ENCODE data around the gene GNB1.

Gene GNB1

DNA sequence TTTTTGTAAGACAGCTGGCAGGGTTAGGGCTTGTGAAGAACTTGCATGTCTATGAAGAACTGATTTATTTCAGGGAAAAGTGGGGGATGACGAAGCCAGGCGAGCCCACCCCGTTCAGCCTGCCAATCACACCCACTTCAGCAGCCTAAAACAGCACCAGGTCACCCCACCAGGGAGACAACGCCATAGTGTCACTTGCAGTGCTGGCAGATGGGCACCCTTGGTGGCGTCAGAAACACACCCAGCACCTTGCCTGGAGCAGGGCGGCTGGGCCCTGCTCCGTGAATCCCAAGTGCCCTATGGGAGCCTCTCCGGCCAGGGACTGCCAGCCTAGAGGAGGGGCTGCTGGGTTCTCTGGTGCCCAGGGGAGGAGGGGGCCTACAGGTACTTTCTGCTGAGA lies 107.6 kb downstream of the GNB1 start:
- Histone ChIP-seq H3K36me3 (replicated peaks in 1 of 2; ENCODE audit: control insufficient read depth in 2 of 2, insufficient read depth in 2 of 2, low read length in 2 of 2) (peaks cover 30 to 44% of the 10 kb centered on the region in 2 donors), H3K4ac (ENCODE audit: low read length) (no peak overlapping the region), H2AK5ac (ENCODE audit: low read depth, low read length) (no peak overlapping the region), H3K27me3 (ENCODE audit: control insufficient read depth in 3 of 3, insufficient read depth in 3 of 3, low read depth in 1 of 3, low read length in 3 of 3) (peaks cover 0 to 10% (median 0%) of the 10 kb centered on the region in 3 experiments), H3K4me3 (ENCODE audit: low read length in 2 of 2) (no peak overlapping the region), H2AFZ (ENCODE audit: low read length) (no peak overlapping the region), H2BK5ac (ENCODE audit: low read length) (no peak overlapping the region), H3K9ac (ENCODE audit: low read depth, low read length, poor library complexity) (no peak overlapping the region), H3K27ac (replicated peaks; ENCODE audit: low read length) (no peak overlapping the region), H3K14ac (ENCODE audit: low read length) (no peak overlapping the region), H2BK12ac (ENCODE audit: low read length) (no peak overlapping the region), H2BK15ac (ENCODE audit: low read length) (no peak overlapping the region), H3K18ac (ENCODE audit: low read length) (peak overlapping the region; percentile 67), H3K4me1 (ENCODE audit: control insufficient read depth in 2 of 2, insufficient read depth in 1 of 2, low read depth in 1 of 2, low read length in 2 of 2) (peaks cover 10 to 15% of the 10 kb centered on the region in 2 donors), H4K91ac (ENCODE audit: low read depth, low read length, poor library complexity) (no peak overlapping the region), H3K23ac (ENCODE audit: low read depth, low read length, poor library complexity) (no peak overlapping the region), H3K79me1 (ENCODE audit: low read depth, low read length) (no peaks in the 10 kb centered on the region), H3K4me2 (ENCODE audit: insufficient read depth, low read length, poor library complexity, severe bottlenecking) (no peak overlapping the region), H3K9me3 (replicated peaks in 1 of 2; ENCODE audit: control insufficient read depth in 2 of 2, insufficient read depth in 1 of 2, low read depth in 1 of 2, low read length in 2 of 2) (no peaks in the 10 kb centered on the region), H2BK120ac (ENCODE audit: low read depth, low read length) (no peak overlapping the region), H4K8ac (ENCODE audit: low read depth, low read length) (no peak overlapping the region)
- no CpG with 5 or more reads among the region's 8 CpGs for WGBS, 2 donors (ENCODE audit: extremely low coverage in 2 of 2, insufficient read length in 2 of 2, insufficient replicate concordance in 1 of 2)
- no peak for DNase-seq (ENCODE audit: low spot score)

DNA sequence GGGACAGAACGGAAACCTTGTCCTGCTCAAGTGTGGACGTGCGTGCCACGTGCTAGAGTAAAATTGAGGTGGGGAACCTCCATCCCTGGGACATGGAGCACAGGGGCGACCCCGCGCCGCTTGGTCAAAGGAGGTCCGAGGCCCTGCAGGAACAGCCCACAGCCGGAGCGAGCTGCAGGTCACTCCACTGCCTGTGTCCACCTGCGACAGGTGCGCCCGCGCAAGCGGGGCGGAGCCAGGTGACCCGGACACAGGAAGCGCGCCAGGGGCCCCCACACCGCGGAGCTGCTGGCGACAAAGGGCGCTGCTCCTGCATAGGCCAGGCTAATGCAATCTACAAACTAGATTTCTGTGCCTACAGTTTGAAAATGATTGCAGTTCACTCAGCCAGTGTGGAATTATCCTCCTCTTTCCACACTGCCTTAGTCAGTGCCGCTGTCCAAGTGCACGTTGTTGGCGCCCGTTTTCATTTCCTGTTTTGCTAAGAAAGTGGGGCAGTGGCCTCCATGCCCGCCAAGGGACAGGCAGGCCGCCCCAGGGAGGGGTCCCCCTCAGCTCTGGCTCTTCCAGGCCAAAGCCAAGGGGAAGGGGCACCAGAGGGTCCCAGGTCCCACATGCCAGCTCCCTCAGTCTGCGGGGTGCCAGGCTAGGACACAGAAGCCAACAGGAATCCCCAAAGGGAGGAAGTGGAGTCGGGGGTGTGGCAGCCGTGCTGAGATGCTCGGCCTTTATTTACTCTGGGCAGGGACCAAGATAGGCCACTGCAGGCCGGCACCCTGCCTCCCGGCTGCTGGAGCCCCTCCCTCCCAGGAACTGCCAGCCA lies 108.3 kb downstream of the GNB1 start:
- H3K18ac ChIP-seq (ENCODE audit: low read length): no peak overlapping the region
- H2BK120ac ChIP-seq (ENCODE audit: low read depth, low read length): no peak overlapping the region
- no peak overlapping the region for H4K8ac ChIP-seq (ENCODE audit: low read depth, low read length)
- no peaks in the 10 kb centered on the region for H3K79me1 ChIP-seq (ENCODE audit: low read depth, low read length)
- WGBS, 2 donors (ENCODE audit: extremely low coverage in 2 of 2, insufficient read length in 2 of 2, insufficient replicate concordance in 1 of 2): no CpG with 5 or more reads among the region's 36 CpGs
- peak overlapping the region; percentile 3 for H3K14ac ChIP-seq (ENCODE audit: low read length)
- peak overlapping the region; percentile 4 for H2AK5ac ChIP-seq (ENCODE audit: low read depth, low read length)
- no peaks in the 10 kb centered on the region for H3K9me3 ChIP-seq (replicated peaks in 1 of 2; ENCODE audit: control insufficient read depth in 2 of 2, insufficient read depth in 1 of 2, low read depth in 1 of 2, low read length in 2 of 2)
- peak overlapping the region; percentile 83 for H3K23ac ChIP-seq (ENCODE audit: low read depth, low read length, poor library complexity)
- H3K36me3 ChIP-seq (replicated peaks in 1 of 2; ENCODE audit: control insufficient read depth in 2 of 2, insufficient read depth in 2 of 2, low read length in 2 of 2): peaks cover 24 to 37% of the 10 kb centered on the region in 2 donors
- H3K4me1 ChIP-seq (ENCODE audit: control insufficient read depth in 2 of 2, insufficient read depth in 1 of 2, low read depth in 1 of 2, low read length in 2 of 2): peaks cover 11 to 15% of the 10 kb centered on the region in 2 donors
- no peak overlapping the region for H2BK5ac ChIP-seq (ENCODE audit: low read length)
- peak overlapping the region in 1 of 2 donors; percentile 40 for H3K4me3 ChIP-seq (ENCODE audit: low read length in 2 of 2)
- H2BK15ac ChIP-seq (ENCODE audit: low read length): no peak overlapping the region
- no peak overlapping the region for H4K91ac ChIP-seq (ENCODE audit: low read depth, low read length, poor library complexity)
- no peak overlapping the region for H2AFZ ChIP-seq (ENCODE audit: low read length)
- peak overlapping the region; percentile 5 for H3K9ac ChIP-seq (ENCODE audit: low read depth, low read length, poor library complexity)
- H2BK12ac ChIP-seq (ENCODE audit: low read length): no peak overlapping the region
- no peak overlapping the region for H3K27ac ChIP-seq (replicated peaks; ENCODE audit: low read length)
- peaks cover 0 to 10% (median 0%) of the 10 kb centered on the region in 3 experiments for H3K27me3 ChIP-seq (ENCODE audit: control insufficient read depth in 3 of 3, insufficient read depth in 3 of 3, low read depth in 1 of 3, low read length in 3 of 3)
- H3K4me2 ChIP-seq (ENCODE audit: insufficient read depth, low read length, poor library complexity, severe bottlenecking): peak overlapping the region; percentile 50
- no peak overlapping the region for H3K4ac ChIP-seq (ENCODE audit: low read length)
- no peak for DNase-seq (ENCODE audit: low spot score)

DNA sequence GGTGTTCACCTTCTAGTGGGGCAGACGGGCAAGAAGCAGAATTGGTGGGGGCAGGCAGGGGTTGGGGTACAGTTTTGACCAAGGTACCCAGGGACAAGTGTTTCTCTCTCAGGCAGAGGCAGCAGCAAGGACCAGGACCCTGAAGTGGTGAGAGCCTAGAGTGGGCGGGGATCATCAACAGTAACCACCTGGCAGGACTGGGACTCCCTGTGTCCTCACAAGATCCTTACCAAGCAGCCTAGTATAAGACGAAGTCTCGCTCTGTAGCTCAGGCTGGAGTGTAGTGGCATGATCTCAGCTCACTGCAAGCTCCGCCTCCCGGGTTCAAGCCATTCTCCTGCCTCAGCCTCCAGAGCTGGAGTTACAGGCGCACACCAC lies 109.4 kb downstream of the GNB1 start:
- peaks cover 18 to 19% of the 10 kb centered on the region in 2 donors for H3K4me1 ChIP-seq (ENCODE audit: control insufficient read depth in 2 of 2, insufficient read depth in 1 of 2, low read depth in 1 of 2, low read length in 2 of 2)
- no peak overlapping the region for H2BK15ac ChIP-seq (ENCODE audit: low read length)
- no peaks in the 10 kb centered on the region for H3K9me3 ChIP-seq (replicated peaks in 1 of 2; ENCODE audit: control insufficient read depth in 2 of 2, insufficient read depth in 1 of 2, low read depth in 1 of 2, low read length in 2 of 2)
- no peak overlapping the region for H3K14ac ChIP-seq (ENCODE audit: low read length)
- peaks cover 0 to 10% (median 0%) of the 10 kb centered on the region in 3 experiments for H3K27me3 ChIP-seq (ENCODE audit: control insufficient read depth in 3 of 3, insufficient read depth in 3 of 3, low read depth in 1 of 3, low read length in 3 of 3)
- H2BK12ac ChIP-seq (ENCODE audit: low read length): no peak overlapping the region
- no peak for DNase-seq (ENCODE audit: low spot score)
- peaks cover 15 to 26% of the 10 kb centered on the region in 2 donors for H3K36me3 ChIP-seq (replicated peaks in 1 of 2; ENCODE audit: control insufficient read depth in 2 of 2, insufficient read depth in 2 of 2, low read length in 2 of 2)
- H2BK5ac ChIP-seq (ENCODE audit: low read length): no peak overlapping the region
- H2AK5ac ChIP-seq (ENCODE audit: low read depth, low read length): no peak overlapping the region
- no CpG with 5 or more reads among the region's 7 CpGs for WGBS, 2 donors (ENCODE audit: extremely low coverage in 2 of 2, insufficient read length in 2 of 2, insufficient replicate concordance in 1 of 2)
- H3K27ac ChIP-seq (replicated peaks; ENCODE audit: low read length): no peak overlapping the region
- H3K4me2 ChIP-seq (ENCODE audit: insufficient read depth, low read length, poor library complexity, severe bottlenecking): no peak overlapping the region
- no peak overlapping the region for H2AFZ ChIP-seq (ENCODE audit: low read length)
- no peak overlapping the region for H4K91ac ChIP-seq (ENCODE audit: low read depth, low read length, poor library complexity)
- H3K23ac ChIP-seq (ENCODE audit: low read depth, low read length, poor library complexity): peak overlapping the region; percentile 48
- no peak overlapping the region for H3K4me3 ChIP-seq (ENCODE audit: low read length in 2 of 2)
- H3K79me1 ChIP-seq (ENCODE audit: low read depth, low read length): no peaks in the 10 kb centered on the region
- H3K9ac ChIP-seq (ENCODE audit: low read depth, low read length, poor library complexity): peak overlapping the region; percentile 38
- no peak overlapping the region for H3K18ac ChIP-seq (ENCODE audit: low read length)
- no peak overlapping the region for H3K4ac ChIP-seq (ENCODE audit: low read length)
- H4K8ac ChIP-seq (ENCODE audit: low read depth, low read length): no peak overlapping the region
- no peak overlapping the region for H2BK120ac ChIP-seq (ENCODE audit: low read depth, low read length)
